K562 (cell line): Measurements from ENCODE around the gene BAIAP3. TPM values are rescaled to one million over a fixed set of nuclear protein-coding genes. Genes with fewer than 3 reads are reported as not detected.

Experiments
- ATAC-seq: fragments of 200-7000 bp; cut with Tn5 transposase; 3 replicates; pipeline ENCODE4 v1.9.1; 2020; ENCODE audit warnings: moderate library complexity
- BruUV-seq: library from RNA; stranded (reverse); fragments of 400-500 nt; replicated peaks from 2 replicates; lab custom pipeline; 2021; lab: Mats Ljungman, UMichigan
- CTCF ChIA-PET: fragments of 300-600 bp; formaldehyde crosslinking; extraction: SDS; loops from one replicate; lab custom pipeline; 2021; ENCODE audit warnings: low intra/inter-chr PET ratio; lab: Yijun Ruan, JAX
- POLR2A ChIA-PET: fragments of 300-600, 350-650 bp; sonication (Branson Sonifier 250); formaldehyde crosslinking; extraction: SDS; loops from one replicate; lab custom pipeline; 2021; ENCODE audit warnings: antibody characterized with exemption, inconsistent platforms; lab: Yijun Ruan, JAX
- DNase-seq, 4 experiments: peaks; one replicate each; pipeline versions ENCODE4 v3.0.0 to v3.0.0-alpha.2; 2011 to 2018; ENCODE audit warnings: low spot score in 3 of 4, mixed read lengths in 3 of 4; ENCODE audit errors: extremely low read depth in 1 of 4
- FAIRE-seq: peaks from 2 replicates; lab custom pipeline; 2011; peaks lifted over from hg19 to GRCh38; lab: Jason Lieb, UNC
- H2AFZ ChIP-seq: 2 replicates; pipeline ENCODE4 v1.6.0; 2011; ENCODE audit warnings: low read depth, low read length, control low read depth, inconsistent platforms
- H3K27ac ChIP-seq: fragments of 200-600 bp; 3 replicates; pipeline ENCODE4 v1.8.0; 2011; ENCODE audit warnings: low read depth, mild to moderate bottlenecking, control low read depth, inconsistent platforms, low read length, moderate library complexity, mixed read lengths; ENCODE audit errors: extremely low read depth
- H3K27me3 ChIP-seq, 2 experiments: fragments of 300-600 bp in 1 of 2; 2 replicates in 1 of 2; 3 replicates in 1 of 2; pipeline versions ENCODE4 v1.6.0 to v1.8.0; 2011; ENCODE audit warnings: inconsistent platforms in 2 of 2, low read length in 2 of 2, mild to moderate bottlenecking in 1 of 2, mixed read lengths in 1 of 2, moderate library complexity in 1 of 2; ENCODE audit not compliant: control insufficient read depth in 2 of 2, insufficient read depth in 2 of 2
- H3K36me3 ChIP-seq: fragments of 300-600 bp; 3 replicates; pipeline ENCODE4 v1.8.0; 2011; ENCODE audit warnings: mild to moderate bottlenecking, low read length, inconsistent platforms; ENCODE audit not compliant: control insufficient read depth, insufficient read depth
- H3K4me1 ChIP-seq, 2 experiments: fragments of 200-600 bp in 1 of 2; replicated peaks in 1 of 2; 2 replicates in 1 of 2; 3 replicates in 1 of 2; pipeline versions ENCODE4 v1.5.1 to v1.8.0; 2011; ENCODE audit warnings: inconsistent platforms in 2 of 2, low read length in 2 of 2, mild to moderate bottlenecking in 1 of 2, mixed read lengths in 1 of 2, moderate library complexity in 1 of 2; ENCODE audit not compliant: control insufficient read depth in 2 of 2, insufficient read depth in 2 of 2
- H3K4me2 ChIP-seq: 2 replicates; pipeline ENCODE4 v1.6.1; 2011; ENCODE audit warnings: low read length, control low read depth, inconsistent platforms, mixed read lengths; ENCODE audit not compliant: insufficient read depth
- H3K4me3 ChIP-seq: fragments of 200-600 bp; sonication (generic), shearing (Covaris generic); 2 replicates; pipeline ENCODE4 v1.5.1; 2016; ENCODE audit warnings: control low read depth, inconsistent platforms
- H3K79me2 ChIP-seq: fragments of 200-600 bp; 3 replicates; pipeline ENCODE4 v1.8.0; 2011; ENCODE audit warnings: low read length, inconsistent platforms; ENCODE audit not compliant: control insufficient read depth, insufficient read depth
- H3K9ac ChIP-seq, 2 experiments: 2 replicates each; pipeline versions ENCODE4 v1.6.0 to v1.6.1; 2011; ENCODE audit warnings: low read depth in 2 of 2, low read length in 2 of 2, control low read depth in 1 of 2, inconsistent platforms in 1 of 2, mild to moderate bottlenecking in 1 of 2, mixed read lengths in 1 of 2; ENCODE audit not compliant: insufficient read depth in 1 of 2
- H3K9me1 ChIP-seq: one replicate; pipeline ENCODE4 v1.6.0; 2011; ENCODE audit warnings: inconsistent platforms, mild to moderate bottlenecking, low read length, moderate library complexity; ENCODE audit not compliant: control insufficient read depth, insufficient read depth
- H3K9me3 ChIP-seq: replicated peaks from 2 replicates; pipeline ENCODE4 v1.5.1; 2011; ENCODE audit warnings: low read depth, low read length, inconsistent platforms; ENCODE audit not compliant: control insufficient read depth, insufficient read depth
- H4K20me1 ChIP-seq: replicated peaks from 2 replicates; pipeline ENCODE4 v1.6.1; 2011; ENCODE audit warnings: low read length, inconsistent platforms, mixed read lengths; ENCODE audit not compliant: control insufficient read depth, insufficient read depth
- ARID3A ChIP-seq: IDR thresholded peaks from 2 replicates; pipeline ENCODE4 v1.6.1; 2012; ENCODE audit warnings: low read depth, low read length, improper control_type of control experiment, borderline replicate concordance
- ARID4B ChIP-seq: sonication (generic); formaldehyde crosslinking; IDR thresholded peaks from 2 replicates; pipeline ENCODE4 v1.8.0; 2022; ENCODE audit warnings: mild to moderate bottlenecking, missing genetic modification reagents
- RBM39 ChIP-seq: fragments of 200-400 bp; formaldehyde crosslinking; optimal IDR thresholded peaks from 2 replicates; pipeline ENCODE3; 2018; ENCODE audit warnings: low read depth, low read length
- RNF2 ChIP-seq: sonication (generic); IDR thresholded peaks from 2 replicates; pipeline ENCODE4 v1.6.1; 2016
- WHSC1 ChIP-seq: IDR thresholded peaks from one replicate; pipeline ENCODE4 v1.6.1; 2012; ENCODE audit warnings: low read length, control low read depth, inconsistent platforms
- ZNF253 ChIP-seq: fragments of 250-450 bp; sonication (Bioruptor Pico); conservative IDR thresholded peaks from 2 replicates; pipeline ENCODE4 v1.6.1; 2021; ENCODE audit warnings: mild to moderate bottlenecking
- ZNF707 ChIP-seq: fragments of 250-450 bp; sonication (Bioruptor Pico); conservative IDR thresholded peaks from 2 replicates; pipeline ENCODE4 v1.8.0; 2022; ENCODE audit warnings: inconsistent platforms, mild to moderate bottlenecking, moderate library complexity
- WGBS: fragments of 100-300 bp; shearing (Covaris generic); methylation state at CpG from one replicate; pipeline ENCODE4 v1.1.6; 2016; ENCODE audit warnings: low coverage, mixed read lengths; ENCODE audit not compliant: insufficient coverage; ENCODE audit errors: missing lambda C conversion rate; 5-methylcytosine and 5-hydroxymethylcytosine counted together
- in situ Hi-C: fragments of 300-500 bp; cut with MboI; formaldehyde crosslinking; loops from 4 replicates; pipeline ENCODE4 v1.15.0; 2018; ENCODE audit warnings: inconsistent platforms, mixed read lengths
- intact Hi-C: fragments of 100-400 bp; cut with micrococcal nuclease; formaldehyde crosslinking; loops from 2 replicates; pipeline ENCODE4 v1.14.2; 2022
- polyA plus RNA-seq, 8 experiments: library from polyadenylated mRNA; depleted of rRNA in 4 of 8; stranded (reverse) in 5 of 8; unstranded in 3 of 8; fragments of >200 nt; fragmentation: Nextera tagmentation in 2 of 8; fragmentation: Illumina TruSeq in 1 of 8; extraction: Ambion mirVana in 2 of 8; extraction: Trizol in 1 of 8; gene quantifications; 2 replicates each; pipeline versions ENCODE4 v1.2.1 to v1.2.3, GENCODE V29; 2011 to 2014; ENCODE audit warnings: inconsistent platforms in 1 of 8, missing spikeins in 1 of 8
- total RNA-seq, 7 experiments: library from RNA; depleted of rRNA in 6 of 7; stranded (reverse); fragments of >200 nt in 6 of 7; fragmentation: Illumina TruSeq in 2 of 7; extraction: Trizol in 2 of 7; gene quantifications; 2 replicates each; pipeline versions ENCODE4 v1.2.1 to v1.2.3, GENCODE V29; 2011 to 2021; ENCODE audit warnings: low replicate concordance in 1 of 7
- TF ChIP-seq, protein P1 (sequence below): fragments of 250-450 bp; sonication (Bioruptor Pico); IDR thresholded peaks from 2 replicates; pipeline ENCODE4 v1.8.0; 2021; ENCODE audit warnings: borderline replicate concordance, mild to moderate bottlenecking, moderate library complexity; ENCODE audit not compliant: poor library complexity, severe bottlenecking

Gene BAIAP3
- total and polyA plus RNA-seq, 9 of the 15 experiments (the other 6 are each of a cell fraction or from before 2014, with no cell fraction given) = 0.03 to 4.5 (median 0.57) TPM; not detected in 1

- no peak for ATAC-seq
Measured at GRCh38 chr16:1397779-1398178, 64.3 kb downstream of the BAIAP3 start.

DNA sequence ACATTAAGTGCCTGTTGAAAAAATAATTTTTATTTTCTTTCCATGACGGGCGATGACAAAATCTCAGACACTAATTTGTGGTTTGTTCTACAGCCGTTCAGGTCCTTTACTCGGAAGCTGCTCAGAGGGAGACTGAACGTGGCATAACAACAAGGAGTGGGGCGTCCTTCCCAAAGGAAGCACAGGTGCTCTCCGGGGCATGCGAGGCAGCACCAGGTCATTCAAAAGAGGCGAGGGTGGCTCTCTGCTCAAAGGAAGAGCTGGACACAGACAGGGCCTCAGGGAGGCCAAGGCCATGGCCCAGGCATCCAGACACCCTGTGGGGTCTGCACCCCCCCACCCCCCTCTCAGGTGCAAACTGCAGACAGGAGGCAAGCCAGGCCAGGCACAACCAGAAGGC is 64.9 kb downstream of the BAIAP3 start:
- FAIRE-seq (no peak), DNase-seq (no peak), ATAC-seq (no peak)
- Histone ChIP-seq H3K4me3 (no peak overlapping the region), H3K27ac (no peak overlapping the region), H3K4me1 (peaks cover 0 to 43% of the 10 kb centered on the region in 2 experiments; a peak in 2 of 5 replicates), H3K27me3 (no peaks in the 10 kb centered on the region), H2AFZ (no peak overlapping the region), H4K20me1 (no peaks in the 10 kb centered on the region; the same call in 1 of the 2 replicates), H3K9me1 (no peaks in the 10 kb centered on the region), H3K9ac (peak overlapping the region in 1 of 2 experiments; percentile 64; a peak in 1 of 4 replicates), H3K4me2 (no peak overlapping the region), H3K79me2 (no peaks in the 10 kb centered on the region), H3K9me3 (no peaks in the 10 kb centered on the region), H3K36me3 (no peaks in the 10 kb centered on the region)
- intact Hi-C loops = no loop called here
- in situ Hi-C loops = no loop called here
- ChIA-PET CTCF (no interaction called here), POLR2A (interaction anchor here (0.7 to 1.5 kb wide), 3 partner anchors 10 to 20 kb away, joined by 3 to 4 read pairs (median 3); no protein-coding TSS in a partner anchor)
- BruUV-seq = no TSS peak
- 61% methylated on average over 9 of the region's 9 CpGs for WGBS
- TF ChIP-seq RBM39 = no peak
- TF ChIP-seq ARID3A = no peak
- TF ChIP-seq RNF2 = no peak
- 0 out of 2 replicates have a peak, but pooled peaks have one; percentile 52 for TF ChIP-seq ZNF707
- no peak for TF ChIP-seq ARID4B (CRISPR knock-in tag)

More at GRCh38 chr16:1397779-1398178, 64.3 kb downstream of the BAIAP3 start:
- no peaks in the 10 kb centered on the region for H4K20me1 ChIP-seq
- no peaks in the 10 kb centered on the region for H3K36me3 ChIP-seq
- H3K79me2 ChIP-seq = no peaks in the 10 kb centered on the region
- POLR2A ChIA-PET = interaction anchor here (1.5 kb wide), 1 partner anchor 20 kb away, joined by 4 read pairs; no protein-coding TSS in a partner anchor
- H3K4me1 ChIP-seq = peaks cover 0 to 42% of the 10 kb centered on the region in 2 experiments; a peak in 2 of 5 replicates
- BruUV-seq = no TSS peak
- no peak overlapping the region for H2AFZ ChIP-seq
- intact Hi-C loops = no loop called here
- H3K9me3 ChIP-seq = no peaks in the 10 kb centered on the region
- in situ Hi-C loops = no loop called here
- no peaks in the 10 kb centered on the region for H3K27me3 ChIP-seq
- no peak for DNase-seq
- no peak overlapping the region for H3K27ac ChIP-seq
- no peak overlapping the region for H3K4me2 ChIP-seq
- CTCF ChIA-PET = no interaction called here
- 64% methylated on average over 17 of the region's 21 CpGs for WGBS
- TF ChIP-seq ZNF253 (CRISPR knock-in tag) (no peak), WHSC1 (no peak)
- TF ChIP-seq, protein P1, sequence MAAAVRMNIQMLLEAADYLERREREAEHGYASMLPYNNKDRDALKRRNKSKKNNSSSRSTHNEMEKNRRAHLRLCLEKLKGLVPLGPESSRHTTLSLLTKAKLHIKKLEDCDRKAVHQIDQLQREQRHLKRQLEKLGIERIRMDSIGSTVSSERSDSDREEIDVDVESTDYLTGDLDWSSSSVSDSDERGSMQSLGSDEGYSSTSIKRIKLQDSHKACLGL (CRISPR knock-in tag) = no peak
- H3K9me1 ChIP-seq = no peaks in the 10 kb centered on the region
- no peak overlapping the region for H3K4me3 ChIP-seq
- H3K9ac ChIP-seq = no peak overlapping the region
- no peak for FAIRE-seq
